GM12873 (cell line): ENCODE data around the gene TRIM51G.
"Not testable (repeated sequence)": the region's sequence is repeated elsewhere in the genome, so short reads cannot be mapped to it uniquely, and the experiment has no call there.

Experiments used
- TF ChIP-seq, protein P1 (sequence below): IDR thresholded peaks from 2 replicates; pipeline ENCODE4 v1.5.1; 2012; ENCODE audit warnings: low read depth, mild to moderate bottlenecking, moderate library complexity, low read length, control low read depth; ENCODE audit not compliant: insufficient read depth; ENCODE audit errors: missing control alignments

Gene TRIM51G, protein sequence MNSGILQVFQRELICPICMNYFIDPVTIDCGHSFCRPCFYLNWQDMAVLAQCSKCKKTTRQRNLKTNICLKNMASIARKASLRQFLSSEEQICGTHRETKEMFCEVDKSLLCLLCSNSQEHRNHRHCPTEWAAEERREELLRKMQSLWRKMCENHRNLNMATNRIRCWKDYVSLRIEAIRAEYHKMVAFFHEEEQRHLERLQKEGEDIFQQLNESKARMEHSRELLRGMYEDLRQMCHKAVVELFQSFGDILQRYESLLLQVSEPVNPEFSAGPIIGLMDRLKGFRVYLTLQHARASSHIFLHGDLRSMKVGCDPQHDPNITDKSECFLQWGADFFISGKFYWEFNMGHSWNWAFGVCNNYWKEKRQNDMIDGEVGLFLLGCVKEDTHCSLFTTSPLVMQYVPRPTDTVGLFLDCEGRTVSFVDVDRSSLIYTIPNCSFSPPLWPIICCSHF

DNA sequence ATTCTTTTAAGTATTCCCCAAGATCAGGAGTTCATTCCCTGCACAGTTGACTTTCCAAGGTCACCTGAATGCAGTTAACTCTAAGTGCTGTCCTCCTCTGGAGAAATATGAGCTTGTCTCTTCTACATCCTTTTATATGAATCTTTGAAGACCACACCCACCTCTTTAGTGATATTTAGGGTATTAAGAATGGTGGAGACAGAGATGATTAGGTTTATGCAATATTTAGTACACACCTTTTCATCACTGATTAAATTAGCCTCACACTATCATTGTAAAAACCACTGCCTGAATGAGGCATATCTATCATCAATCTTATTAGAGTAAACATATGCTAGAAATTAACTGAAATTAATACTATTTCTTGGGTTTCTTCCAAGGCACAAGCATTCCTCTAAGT is at the start of gene TRIM51G:
Gene TRIM51G (minus strand): TSS at position 101 of the 400 bp plus-strand sequence. CDS start 2,190 bp downstream, outside the sequence.
- TF ChIP-seq, protein P1, sequence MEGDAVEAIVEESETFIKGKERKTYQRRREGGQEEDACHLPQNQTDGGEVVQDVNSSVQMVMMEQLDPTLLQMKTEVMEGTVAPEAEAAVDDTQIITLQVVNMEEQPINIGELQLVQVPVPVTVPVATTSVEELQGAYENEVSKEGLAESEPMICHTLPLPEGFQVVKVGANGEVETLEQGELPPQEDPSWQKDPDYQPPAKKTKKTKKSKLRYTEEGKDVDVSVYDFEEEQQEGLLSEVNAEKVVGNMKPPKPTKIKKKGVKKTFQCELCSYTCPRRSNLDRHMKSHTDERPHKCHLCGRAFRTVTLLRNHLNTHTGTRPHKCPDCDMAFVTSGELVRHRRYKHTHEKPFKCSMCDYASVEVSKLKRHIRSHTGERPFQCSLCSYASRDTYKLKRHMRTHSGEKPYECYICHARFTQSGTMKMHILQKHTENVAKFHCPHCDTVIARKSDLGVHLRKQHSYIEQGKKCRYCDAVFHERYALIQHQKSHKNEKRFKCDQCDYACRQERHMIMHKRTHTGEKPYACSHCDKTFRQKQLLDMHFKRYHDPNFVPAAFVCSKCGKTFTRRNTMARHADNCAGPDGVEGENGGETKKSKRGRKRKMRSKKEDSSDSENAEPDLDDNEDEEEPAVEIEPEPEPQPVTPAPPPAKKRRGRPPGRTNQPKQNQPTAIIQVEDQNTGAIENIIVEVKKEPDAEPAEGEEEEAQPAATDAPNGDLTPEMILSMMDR: not testable (repeated sequence)

DNA sequence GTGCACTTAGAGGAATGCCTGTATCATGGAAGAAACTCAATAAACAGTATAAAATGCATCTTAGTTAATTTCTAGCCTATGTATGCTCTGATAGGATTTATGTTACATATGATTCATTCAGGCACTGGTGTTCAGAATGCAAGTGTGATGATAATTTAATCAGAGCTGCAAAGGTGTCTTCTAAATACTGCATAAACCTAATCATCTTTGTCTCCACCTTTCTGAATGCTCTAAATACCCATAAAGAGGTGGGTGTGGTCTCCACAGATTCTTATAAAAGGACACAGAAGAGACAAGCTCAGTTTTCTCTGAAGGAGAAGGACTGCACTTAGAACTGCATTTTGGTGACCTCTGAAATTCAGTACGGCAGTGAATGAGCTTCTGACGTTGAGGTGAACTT is 44.8 kb upstream of the TRIM51G start, which contains the start of gene TRIM49B:
Gene TRIM49B (plus strand): TSS at position 301 of the 400 bp plus-strand sequence. CDS start 2,777 bp downstream, outside the sequence.
- TF ChIP-seq, protein P1: not testable (repeated sequence)
